ENCODE data around the gene GPR55. TPM values are rescaled to one million over a fixed set of nuclear protein-coding genes. Genes with fewer than 3 reads are reported as not detected.

Gene GPR55
- total RNA-seq, 1 experiment from 2014 or later = 0.07 TPM

- Histone ChIP-seq H3K9me2 (replicated peaks; ENCODE audit: low read length) (no peaks in the 10 kb centered on the region), H3K79me2 (ENCODE audit: low read length) (no peaks in the 10 kb centered on the region), H3K9ac (ENCODE audit: low read length) (no peak overlapping the region), H3K27me3 (ENCODE audit: low read length) (no peaks in the 10 kb centered on the region), H3K4me3 (ENCODE audit: low read length) (no peak overlapping the region), H2AFZ (ENCODE audit: low read length) (no peak overlapping the region), H3K9me3 (ENCODE audit: low read length) (no peaks in the 10 kb centered on the region), H3K27ac (ENCODE audit: low read length) (no peak overlapping the region), H3K4me2 (ENCODE audit: low read length) (no peak overlapping the region), H3K4me1 (ENCODE audit: insufficient read depth, low read length) (0 out of 2 replicates have a peak, but pooled peaks cover 13% of the 10 kb centered on the region), H3F3A (ENCODE audit: low read length, unreplicated experiment) (no peaks in the 10 kb centered on the region), H3K36me3 (ENCODE audit: low read depth, low read length) (no peaks in the 10 kb centered on the region), H4K20me1 (ENCODE audit: low read length) (no peaks in the 10 kb centered on the region)
- TF ChIP-seq EZH2phosphoT487 (IDR thresholded peaks at IDR 0.05; ENCODE audit: borderline replicate concordance, low read length) (no peak), EZH2 (IDR thresholded peaks at IDR 0.05; ENCODE audit: low read length, unreplicated experiment) (no peak)
- TF ChIP-seq, protein P1, sequence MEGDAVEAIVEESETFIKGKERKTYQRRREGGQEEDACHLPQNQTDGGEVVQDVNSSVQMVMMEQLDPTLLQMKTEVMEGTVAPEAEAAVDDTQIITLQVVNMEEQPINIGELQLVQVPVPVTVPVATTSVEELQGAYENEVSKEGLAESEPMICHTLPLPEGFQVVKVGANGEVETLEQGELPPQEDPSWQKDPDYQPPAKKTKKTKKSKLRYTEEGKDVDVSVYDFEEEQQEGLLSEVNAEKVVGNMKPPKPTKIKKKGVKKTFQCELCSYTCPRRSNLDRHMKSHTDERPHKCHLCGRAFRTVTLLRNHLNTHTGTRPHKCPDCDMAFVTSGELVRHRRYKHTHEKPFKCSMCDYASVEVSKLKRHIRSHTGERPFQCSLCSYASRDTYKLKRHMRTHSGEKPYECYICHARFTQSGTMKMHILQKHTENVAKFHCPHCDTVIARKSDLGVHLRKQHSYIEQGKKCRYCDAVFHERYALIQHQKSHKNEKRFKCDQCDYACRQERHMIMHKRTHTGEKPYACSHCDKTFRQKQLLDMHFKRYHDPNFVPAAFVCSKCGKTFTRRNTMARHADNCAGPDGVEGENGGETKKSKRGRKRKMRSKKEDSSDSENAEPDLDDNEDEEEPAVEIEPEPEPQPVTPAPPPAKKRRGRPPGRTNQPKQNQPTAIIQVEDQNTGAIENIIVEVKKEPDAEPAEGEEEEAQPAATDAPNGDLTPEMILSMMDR (conservative IDR thresholded peaks at IDR 0.05; ENCODE audit: low read depth, low read length) = no peak
- CTCF ChIA-PET = no interaction called here
- DNase-seq (no peak), ATAC-seq (no peak)
- no TSS peak for BruUV-seq (replicated peaks)
- intact Hi-C loops (cut with micrococcal nuclease) = no loop called here
- POLR2A ChIA-PET (ENCODE audit: unreplicated experiment) = no interaction called here
Measured at GRCh38 chr2:230953845-230954244, 28.8 kb upstream of the GPR55 start.

DNA sequence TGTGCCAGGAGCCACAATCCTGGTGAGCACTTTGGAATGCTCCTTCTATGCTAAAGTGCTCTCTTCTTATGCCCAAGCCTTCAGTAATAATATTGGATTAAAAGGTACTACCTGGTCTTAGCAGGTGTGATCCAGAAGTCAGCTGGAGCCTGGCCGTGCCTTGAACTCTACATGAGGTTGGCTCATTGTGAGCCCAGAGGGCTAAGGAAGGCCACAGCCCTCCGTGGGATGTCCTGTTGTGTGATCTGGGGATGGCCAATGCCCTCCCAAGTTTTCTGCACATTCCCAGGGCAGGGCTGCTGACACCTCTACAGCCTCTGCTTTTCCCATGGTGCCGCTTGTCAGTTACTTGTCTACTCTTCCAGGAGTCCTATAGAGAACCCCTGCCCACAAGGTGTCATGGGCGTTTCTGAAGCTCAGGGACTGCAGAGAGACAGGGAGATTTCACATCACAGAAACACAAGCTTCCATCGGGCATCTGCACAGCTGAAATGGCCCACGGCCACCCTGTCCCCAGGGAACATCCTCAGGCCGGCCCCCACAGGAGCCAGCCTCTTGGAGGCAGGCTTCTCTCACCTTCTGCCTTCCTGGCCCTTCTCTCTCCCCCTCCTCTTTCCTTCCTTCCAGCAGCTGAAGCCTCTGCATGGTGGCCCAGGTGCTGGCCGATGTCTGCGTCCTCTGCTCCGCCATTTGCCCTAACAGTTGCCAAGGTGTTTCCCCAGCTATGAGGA lies 27.3 kb upstream of the GPR55 start:
- TF ChIP-seq EZH2 (IDR thresholded peaks at IDR 0.05; ENCODE audit: low read length, unreplicated experiment) (no peak), EZH2phosphoT487 (IDR thresholded peaks at IDR 0.05; ENCODE audit: borderline replicate concordance, low read length) (no peak)
- TF ChIP-seq, protein P1 (conservative IDR thresholded peaks at IDR 0.05; ENCODE audit: low read depth, low read length) = no peak
- CTCF ChIA-PET = no interaction called here

DNA sequence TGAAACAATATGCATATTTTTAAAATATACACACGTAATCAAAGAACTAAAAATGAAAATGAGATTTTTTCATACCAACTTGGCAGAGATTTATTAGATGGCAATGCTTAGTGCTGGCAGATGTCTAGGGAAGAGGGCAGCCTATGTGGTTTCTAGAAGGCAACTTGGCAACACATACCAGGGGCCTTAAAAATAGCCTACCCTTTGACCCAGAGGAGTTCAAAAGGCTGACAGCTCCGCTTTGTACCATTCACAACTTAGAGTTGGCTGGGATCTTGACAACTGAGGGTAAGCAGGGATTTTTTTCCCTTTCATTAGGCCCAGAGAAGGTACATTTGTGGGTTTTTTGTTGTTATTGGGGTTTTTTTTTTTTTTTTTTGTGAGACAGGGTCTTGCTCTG lies 26.4 kb upstream of the GPR55 start:
- no peaks in the 10 kb centered on the region for H3K79me2 ChIP-seq (ENCODE audit: low read length)
- H3K27me3 ChIP-seq (ENCODE audit: low read length) = no peaks in the 10 kb centered on the region
- CTCF ChIA-PET = no interaction called here
- H3K9ac ChIP-seq (ENCODE audit: low read length) = no peak overlapping the region
- TF ChIP-seq EZH2phosphoT487 (IDR thresholded peaks at IDR 0.05; ENCODE audit: borderline replicate concordance, low read length) (no peak), EZH2 (IDR thresholded peaks at IDR 0.05; ENCODE audit: low read length, unreplicated experiment) (no peak)
- TF ChIP-seq, protein P1 (conservative IDR thresholded peaks at IDR 0.05; ENCODE audit: low read depth, low read length) = no peak
- H3K9me2 ChIP-seq (replicated peaks; ENCODE audit: low read length) = no peaks in the 10 kb centered on the region
- H3F3A ChIP-seq (ENCODE audit: low read length, unreplicated experiment) = no peaks in the 10 kb centered on the region
- DNase-seq (no peak), ATAC-seq (no peak)
- intact Hi-C loops (cut with micrococcal nuclease) = no loop called here
- H2AFZ ChIP-seq (ENCODE audit: low read length) = no peak overlapping the region
- H3K36me3 ChIP-seq (ENCODE audit: low read depth, low read length) = no peaks in the 10 kb centered on the region
- no peak overlapping the region for H3K4me3 ChIP-seq (ENCODE audit: low read length)
- no TSS peak for BruUV-seq (replicated peaks)
- no peak overlapping the region for H3K4me2 ChIP-seq (ENCODE audit: low read length)
- POLR2A ChIA-PET (ENCODE audit: unreplicated experiment) = no interaction called here
- H4K20me1 ChIP-seq (ENCODE audit: low read length) = no peaks in the 10 kb centered on the region
- H3K27ac ChIP-seq (ENCODE audit: low read length) = no peak overlapping the region
- H3K4me1 ChIP-seq (ENCODE audit: insufficient read depth, low read length) = no peaks in the 10 kb centered on the region
- H3K9me3 ChIP-seq (ENCODE audit: low read length) = no peaks in the 10 kb centered on the region

More for the DNA sequence above, 27.3 kb upstream of the GPR55 start:
- no peaks in the 10 kb centered on the region for H3K36me3 ChIP-seq (ENCODE audit: low read depth, low read length)
- 0 out of 2 replicates have a peak, but pooled peaks cover 4% of the 10 kb centered on the region for H3K4me1 ChIP-seq (ENCODE audit: insufficient read depth, low read length)
- intact Hi-C loops (cut with micrococcal nuclease) = no loop called here
- no peaks in the 10 kb centered on the region for H3K79me2 ChIP-seq (ENCODE audit: low read length)
- H4K20me1 ChIP-seq (ENCODE audit: low read length) = no peaks in the 10 kb centered on the region
- no peaks in the 10 kb centered on the region for H3K27me3 ChIP-seq (ENCODE audit: low read length)
- ATAC-seq (no peak), DNase-seq (no peak)
- no peaks in the 10 kb centered on the region for H3K9me2 ChIP-seq (replicated peaks; ENCODE audit: low read length)
- H3K9ac ChIP-seq (ENCODE audit: low read length) = no peak overlapping the region
- H3K4me2 ChIP-seq (ENCODE audit: low read length) = no peak overlapping the region
- no peaks in the 10 kb centered on the region for H3F3A ChIP-seq (ENCODE audit: low read length, unreplicated experiment)
- no peak overlapping the region for H2AFZ ChIP-seq (ENCODE audit: low read length)
- POLR2A ChIA-PET (ENCODE audit: unreplicated experiment) = no interaction called here
- no peak overlapping the region for H3K4me3 ChIP-seq (ENCODE audit: low read length)
- BruUV-seq (replicated peaks) = no TSS peak
- no peaks in the 10 kb centered on the region for H3K9me3 ChIP-seq (ENCODE audit: low read length)
- H3K27ac ChIP-seq (ENCODE audit: low read length) = no peak overlapping the region
